Activated naive CD8-positive, alpha-beta T cell treated with anti-CD3 and anti-CD28 coated beads, Interleukin-2, amount 50 U/mL, for 24 hours (primary cell): ENCODE data around the gene CAPZA3.
"Not testable (repeated sequence)": the region's sequence is repeated elsewhere in the genome, so short reads cannot be mapped to it uniquely, and the experiment has no call there.

ENCODE experiments used
- ATAC-seq: fragments of 150-1000 bp; cut with Tn5 transposase; one replicate; pipeline ENCODE4 v1.10.0; 2021
- DNase-seq: peaks from one replicate; pipeline ENCODE4 v3.0.0; 2021
- H3K27ac Mint-ChIP-seq: one replicate; pipeline ENCODE4 v1.8.0; 2021; ENCODE audit warnings: mild to moderate bottlenecking, mixed read lengths
- H3K27me3 Mint-ChIP-seq: one replicate; pipeline ENCODE4 v1.8.0; 2021; ENCODE audit warnings: mixed read lengths
- H3K36me3 Mint-ChIP-seq: one replicate; pipeline ENCODE4 v1.8.0; 2021; ENCODE audit warnings: low read depth, mixed read lengths
- H3K4me1 Mint-ChIP-seq: one replicate; pipeline ENCODE4 v1.8.0; 2021; ENCODE audit warnings: mixed read lengths
- H3K4me3 Mint-ChIP-seq: one replicate; pipeline ENCODE4 v1.8.0; 2021; ENCODE audit warnings: mild to moderate bottlenecking, moderate library complexity, mixed read lengths
- H3K9me3 Mint-ChIP-seq: one replicate; pipeline ENCODE4 v1.8.0; 2021; ENCODE audit warnings: mixed read lengths

The CAPZA3 gene

DNA sequence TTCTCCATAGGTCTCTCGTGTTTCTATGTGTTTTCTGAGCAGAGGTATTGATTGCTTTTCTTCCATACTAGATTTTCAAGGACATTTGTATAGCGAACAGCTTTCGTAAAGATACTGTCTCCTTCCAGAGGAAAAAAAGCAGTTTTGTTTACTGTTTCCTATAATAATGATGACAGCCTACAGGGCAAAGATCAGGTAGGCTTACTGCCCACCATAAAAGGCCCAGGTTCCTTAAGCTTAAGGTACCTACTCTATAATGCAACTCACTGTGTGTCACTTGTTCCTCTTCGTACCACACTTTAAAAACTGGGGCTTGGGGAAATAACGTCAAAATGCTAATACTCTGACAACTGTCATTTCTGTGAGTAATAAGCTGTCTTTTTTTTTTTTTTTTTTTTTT lies 6.8 kb upstream of the CAPZA3 start:
- ATAC-seq (no peak), DNase-seq (no peak)
- H3K4me1 Mint-ChIP-seq: no peaks in the 10 kb centered on the region
- no peak overlapping the region for H3K27ac Mint-ChIP-seq
- H3K27me3 Mint-ChIP-seq: no peaks in the 10 kb centered on the region
- H3K4me3 Mint-ChIP-seq: no peak overlapping the region
- H3K36me3 Mint-ChIP-seq: no peaks in the 10 kb centered on the region
- H3K9me3 Mint-ChIP-seq: peaks cover 27% of the 10 kb centered on the region

DNA sequence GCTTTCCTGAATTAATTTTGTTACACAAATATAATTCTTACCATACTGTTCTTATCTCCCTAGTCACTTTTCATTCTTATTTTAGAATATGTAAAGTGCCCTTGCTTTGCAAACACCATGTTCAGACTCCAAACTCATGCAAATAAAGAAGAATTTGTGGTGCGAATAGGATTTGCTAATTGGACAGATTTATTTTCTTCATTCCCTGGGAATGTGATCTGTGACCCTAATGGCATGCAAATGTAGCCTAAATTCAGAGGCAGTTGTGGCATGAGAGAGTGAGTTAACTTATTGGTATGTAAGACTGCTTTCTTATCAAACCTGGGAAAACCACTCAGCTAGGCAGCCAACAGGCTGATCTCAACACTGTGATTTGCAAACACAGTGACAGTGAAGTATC lies 10.0 kb downstream of the CAPZA3 start:
- DNase-seq: no peak
- H3K4me1 Mint-ChIP-seq: no peaks in the 10 kb centered on the region

DNA sequence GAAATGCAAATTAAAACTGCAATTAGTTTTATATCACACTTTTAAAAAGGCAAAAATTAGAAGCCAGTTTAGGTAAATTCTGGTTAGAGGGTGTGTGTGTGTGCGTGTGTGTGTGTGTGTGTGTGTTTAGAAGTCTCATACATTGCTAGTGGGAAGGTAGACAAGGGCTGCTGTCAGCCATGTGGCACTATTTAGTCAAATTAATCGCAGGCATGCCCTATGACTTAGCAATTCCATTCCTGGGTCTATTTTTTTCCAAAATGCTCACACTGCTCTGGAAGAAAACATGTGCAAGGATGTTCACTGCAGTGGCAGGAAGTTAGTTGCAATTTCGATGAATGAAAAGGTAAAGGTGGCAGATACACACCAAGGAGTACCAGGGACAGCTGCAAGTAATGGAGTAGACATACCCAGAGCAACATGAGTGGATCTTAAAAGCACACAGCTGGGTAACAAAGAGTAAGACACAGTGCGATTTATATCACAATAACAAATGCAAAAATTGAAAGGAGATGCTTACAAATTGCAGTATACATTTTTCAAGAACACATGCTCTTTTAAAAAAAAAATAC lies 11.6 kb downstream of the CAPZA3 start:
- Mint-ChIP-seq H3K9me3 (no peaks in the 10 kb centered on the region), H3K36me3 (no peaks in the 10 kb centered on the region), H3K27ac (no peak overlapping the region), H3K27me3 (peaks cover 2% of the 10 kb centered on the region), H3K4me3 (no peak overlapping the region), H3K4me1 (no peaks in the 10 kb centered on the region)
- ATAC-seq: no peak
- DNase-seq: no peak

More for the DNA sequence above, 10.0 kb downstream of the CAPZA3 start:
- ATAC-seq: no peak
- Mint-ChIP-seq H3K27ac (no peak overlapping the region), H3K4me3 (no peak overlapping the region), H3K36me3 (no peaks in the 10 kb centered on the region), H3K27me3 (no peaks in the 10 kb centered on the region), H3K9me3 (no peaks in the 10 kb centered on the region)

DNA sequence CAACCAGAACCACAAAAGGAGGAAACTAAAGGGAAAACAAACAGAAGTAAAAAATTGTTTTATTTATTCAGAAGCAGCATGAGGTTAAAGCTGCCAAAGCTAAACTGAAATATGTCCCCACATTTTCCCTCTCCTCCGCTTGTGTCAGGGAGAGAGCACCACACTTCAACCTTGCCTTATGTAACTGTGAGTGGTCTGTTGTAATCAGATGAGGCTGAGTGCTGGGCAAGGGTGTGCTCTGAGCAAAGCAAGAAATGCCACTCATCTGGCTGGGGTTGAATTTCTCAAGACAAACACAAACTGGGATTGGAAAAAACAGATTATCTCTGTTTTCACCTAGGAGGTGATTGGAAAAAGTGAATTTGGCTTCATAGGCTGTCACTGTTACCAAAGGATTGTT lies 12.2 kb downstream of the CAPZA3 start:
- H3K27ac Mint-ChIP-seq: no peak overlapping the region
- no peak overlapping the region for H3K4me3 Mint-ChIP-seq
- H3K9me3 Mint-ChIP-seq: no peaks in the 10 kb centered on the region
- peaks cover 2% of the 10 kb centered on the region for H3K27me3 Mint-ChIP-seq
- no peaks in the 10 kb centered on the region for H3K36me3 Mint-ChIP-seq
- ATAC-seq: no peak
- no peak for DNase-seq
- no peaks in the 10 kb centered on the region for H3K4me1 Mint-ChIP-seq

DNA sequence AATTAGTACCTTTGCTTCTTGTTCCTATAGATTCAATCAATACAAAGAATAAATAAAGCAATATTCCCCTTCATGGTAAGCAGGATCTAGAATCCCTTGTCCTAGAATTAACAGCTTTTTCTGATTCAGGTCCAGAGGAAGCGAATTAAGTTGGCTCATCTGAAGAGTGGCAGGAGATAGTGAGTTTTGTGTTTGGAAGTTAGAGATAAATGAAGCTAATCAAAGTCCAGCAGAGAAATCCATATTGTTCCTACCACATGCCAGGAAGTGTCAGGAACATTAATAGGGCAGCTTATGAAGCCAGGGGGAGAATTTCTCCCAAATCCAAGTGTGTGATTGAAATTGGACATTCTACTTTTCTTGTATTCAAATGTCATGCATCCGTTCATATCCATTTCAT lies 13.9 kb downstream of the CAPZA3 start:
- ATAC-seq: no peak

DNA sequence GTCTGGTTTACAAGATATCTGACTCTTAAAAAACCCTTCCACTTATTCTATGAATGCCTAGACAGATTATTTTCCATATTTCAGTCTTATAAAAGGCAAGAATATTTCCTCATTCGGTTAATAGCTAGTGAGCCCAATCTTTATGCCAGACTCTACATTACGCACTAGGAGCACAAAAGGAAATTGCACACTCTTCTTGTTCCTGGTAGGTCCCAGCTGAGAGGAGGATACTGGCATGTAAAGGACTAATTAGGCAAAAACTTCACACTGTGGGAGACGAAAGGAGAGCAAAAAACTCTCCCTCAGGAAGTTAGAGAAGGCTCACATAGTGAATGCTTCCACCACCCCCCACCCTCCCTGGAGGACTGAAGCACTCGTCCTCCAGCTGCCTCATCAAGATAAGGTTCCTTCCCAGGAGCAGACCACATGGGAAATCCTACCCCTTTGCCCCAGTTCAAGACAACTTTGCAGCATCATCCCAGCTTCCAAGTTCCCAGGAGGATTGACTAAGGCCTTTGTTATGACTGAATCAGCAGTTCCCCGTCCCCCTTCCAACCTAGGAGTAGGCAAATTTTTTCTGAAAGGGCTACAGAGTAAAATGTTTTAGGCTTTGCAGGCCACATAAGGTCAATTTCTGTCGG lies 14.5 kb downstream of the CAPZA3 start:
- no peak overlapping the region for H3K4me3 Mint-ChIP-seq
- no peak overlapping the region for H3K27ac Mint-ChIP-seq
- no peak for ATAC-seq
- H3K9me3 Mint-ChIP-seq: no peaks in the 10 kb centered on the region
- no peaks in the 10 kb centered on the region for H3K36me3 Mint-ChIP-seq
- H3K27me3 Mint-ChIP-seq: peaks cover 2% of the 10 kb centered on the region
- DNase-seq: no peak
- no peaks in the 10 kb centered on the region for H3K4me1 Mint-ChIP-seq

More for the DNA sequence above, 13.9 kb downstream of the CAPZA3 start:
- H3K27ac Mint-ChIP-seq: no peak overlapping the region
- H3K4me3 Mint-ChIP-seq: no peak overlapping the region
- no peaks in the 10 kb centered on the region for H3K4me1 Mint-ChIP-seq
- H3K27me3 Mint-ChIP-seq: peaks cover 2% of the 10 kb centered on the region
- no peaks in the 10 kb centered on the region for H3K9me3 Mint-ChIP-seq
- no peak for DNase-seq
- H3K36me3 Mint-ChIP-seq: no peaks in the 10 kb centered on the region

DNA sequence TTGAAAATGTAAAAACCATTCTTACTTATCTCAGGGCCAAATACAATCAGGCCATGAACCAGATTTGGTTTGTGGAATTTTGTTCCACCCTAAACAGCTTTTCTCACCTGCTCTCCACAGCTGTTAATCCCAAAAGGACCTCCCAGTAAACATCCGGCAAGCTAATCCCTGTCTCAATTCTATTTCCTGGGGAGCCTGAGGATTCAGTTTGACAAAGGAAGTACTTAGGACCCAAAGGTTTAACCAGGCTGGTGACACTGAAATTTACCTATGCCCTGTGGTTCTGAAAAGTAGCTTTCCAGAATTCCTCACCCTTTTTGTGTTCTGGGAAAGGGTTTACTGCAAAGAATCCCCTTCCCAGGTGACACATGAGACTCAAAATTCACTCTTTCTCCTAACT lies 15.0 kb downstream of the CAPZA3 start:
- DNase-seq (no peak), ATAC-seq (no peak)
- peaks cover 2% of the 10 kb centered on the region for H3K27me3 Mint-ChIP-seq
- no peak overlapping the region for H3K27ac Mint-ChIP-seq
- H3K4me1 Mint-ChIP-seq: no peaks in the 10 kb centered on the region
- H3K36me3 Mint-ChIP-seq: no peaks in the 10 kb centered on the region
- H3K4me3 Mint-ChIP-seq: no peak overlapping the region
- no peaks in the 10 kb centered on the region for H3K9me3 Mint-ChIP-seq

DNA sequence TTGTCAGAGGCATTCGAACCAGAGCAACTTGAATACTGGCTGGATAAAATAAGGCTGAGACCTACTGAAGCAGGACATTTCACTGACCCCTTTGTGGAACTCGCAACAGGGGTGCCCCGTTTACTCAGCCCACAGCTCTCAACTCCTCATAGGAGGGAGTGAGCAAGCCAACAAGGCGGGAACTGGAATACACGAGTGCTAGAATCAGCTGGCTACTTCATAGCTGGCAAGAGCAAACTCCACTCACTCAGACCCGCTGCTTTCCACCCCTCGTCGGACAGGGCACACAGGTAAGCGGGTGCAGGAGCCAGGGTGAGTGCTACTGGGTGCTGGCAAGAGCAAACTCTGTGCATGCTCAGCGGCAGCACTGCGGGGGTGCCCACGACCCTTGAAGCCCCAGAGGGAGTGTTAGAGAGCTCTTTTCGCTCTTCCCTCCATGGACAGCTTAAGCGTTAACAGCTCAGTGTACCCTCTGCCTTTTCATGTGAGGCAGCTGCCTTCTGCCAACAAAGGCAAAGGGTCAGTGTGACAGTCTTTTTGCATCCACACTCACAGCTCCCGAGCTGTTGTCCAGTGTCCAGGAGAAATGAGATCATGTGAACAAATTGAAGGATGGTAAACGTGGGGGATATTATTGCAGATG lies 15.7 kb downstream of the CAPZA3 start:
- no peaks in the 10 kb centered on the region for H3K4me1 Mint-ChIP-seq
- no peak overlapping the region for H3K4me3 Mint-ChIP-seq
- peaks cover 2% of the 10 kb centered on the region for H3K27me3 Mint-ChIP-seq
- H3K9me3 Mint-ChIP-seq: no peaks in the 10 kb centered on the region
- DNase-seq (no peak), ATAC-seq (no peak)
- H3K27ac Mint-ChIP-seq: no peak overlapping the region
- no peaks in the 10 kb centered on the region for H3K36me3 Mint-ChIP-seq

DNA sequence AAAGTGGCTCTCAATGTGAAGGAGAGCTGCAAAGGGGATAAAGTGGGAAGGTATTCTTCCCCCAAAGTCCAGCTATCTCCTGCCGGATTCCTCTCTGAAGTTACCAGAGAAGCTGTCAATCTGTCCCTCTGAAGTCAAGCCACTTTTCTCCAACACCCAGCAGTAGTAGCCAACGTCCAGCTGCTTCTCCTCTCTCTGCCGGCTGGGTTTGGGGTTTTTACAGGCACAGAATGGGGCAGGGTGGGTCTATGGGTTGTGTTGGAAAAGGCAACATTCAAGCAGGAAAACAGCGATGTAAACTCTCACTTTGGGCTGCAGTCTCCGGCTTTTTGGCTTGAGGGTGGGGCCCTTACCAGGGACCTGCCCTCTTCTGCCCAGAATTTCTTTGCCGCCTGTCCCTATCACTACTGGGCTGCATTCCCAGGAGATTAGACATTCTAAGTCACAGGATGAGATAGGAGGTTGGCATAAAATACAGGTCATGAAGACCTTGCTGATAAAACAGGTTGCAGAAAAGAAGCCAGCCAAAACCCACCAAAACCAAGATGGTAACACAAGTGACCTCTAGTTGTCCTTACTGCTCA lies 16.3 kb downstream of the CAPZA3 start:
- H3K36me3 Mint-ChIP-seq: no peaks in the 10 kb centered on the region
- no peaks in the 10 kb centered on the region for H3K4me1 Mint-ChIP-seq
- no peak for ATAC-seq
- DNase-seq: no peak
- peaks cover 2% of the 10 kb centered on the region for H3K27me3 Mint-ChIP-seq
- H3K9me3 Mint-ChIP-seq: no peaks in the 10 kb centered on the region
- H3K27ac Mint-ChIP-seq: no peak overlapping the region
- H3K4me3 Mint-ChIP-seq: no peak overlapping the region

DNA sequence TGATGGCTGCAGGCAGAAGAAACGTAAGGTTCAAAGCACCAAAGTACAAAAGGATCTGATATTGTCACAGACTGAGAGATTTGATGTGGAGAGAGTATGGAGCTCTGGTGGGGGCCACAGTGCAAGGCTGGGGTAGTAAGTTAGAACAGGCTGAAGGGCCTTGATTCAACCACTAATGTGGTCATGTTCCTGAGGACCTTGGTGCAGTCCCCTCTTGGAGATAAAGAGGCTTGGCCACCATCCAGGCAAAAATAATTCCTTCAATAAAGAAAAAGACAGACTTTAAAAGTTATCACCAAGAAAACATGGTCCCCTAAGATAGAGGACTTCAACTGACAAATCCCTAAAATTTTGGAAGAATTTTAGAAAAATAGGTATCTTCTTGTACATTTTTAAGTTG lies 17.4 kb downstream of the CAPZA3 start:
- no peaks in the 10 kb centered on the region for H3K4me1 Mint-ChIP-seq
- no peak for DNase-seq
- H3K27ac Mint-ChIP-seq: no peak overlapping the region
- H3K4me3 Mint-ChIP-seq: no peak overlapping the region
- no peaks in the 10 kb centered on the region for H3K9me3 Mint-ChIP-seq
- peaks cover 2% of the 10 kb centered on the region for H3K27me3 Mint-ChIP-seq
- no peak for ATAC-seq
- no peaks in the 10 kb centered on the region for H3K36me3 Mint-ChIP-seq

DNA sequence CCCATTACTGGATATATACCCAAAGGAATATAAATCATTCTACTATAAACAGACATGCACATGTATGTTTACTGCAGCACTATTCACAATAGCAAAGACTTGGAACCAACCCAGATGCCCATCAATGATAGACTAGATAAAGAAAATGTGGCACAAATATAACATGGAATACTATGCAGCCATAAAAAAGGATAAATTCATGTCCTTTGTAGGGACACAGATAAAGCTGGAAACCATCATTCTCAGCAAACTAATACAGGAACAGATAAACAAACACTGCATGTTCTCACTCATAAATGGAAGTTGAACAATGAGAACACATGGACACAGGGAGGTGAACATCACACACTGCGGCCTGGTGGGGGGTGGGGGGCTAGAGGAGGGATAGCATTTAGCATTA lies 28.6 kb downstream of the CAPZA3 start:
- H3K36me3 Mint-ChIP-seq, H3K4me3 Mint-ChIP-seq, H3K27me3 Mint-ChIP-seq, H3K27ac Mint-ChIP-seq, H3K4me1 Mint-ChIP-seq, DNase-seq, ATAC-seq: not testable (repeated sequence)
- H3K9me3 Mint-ChIP-seq: peaks cover 29% of the 10 kb centered on the region

DNA sequence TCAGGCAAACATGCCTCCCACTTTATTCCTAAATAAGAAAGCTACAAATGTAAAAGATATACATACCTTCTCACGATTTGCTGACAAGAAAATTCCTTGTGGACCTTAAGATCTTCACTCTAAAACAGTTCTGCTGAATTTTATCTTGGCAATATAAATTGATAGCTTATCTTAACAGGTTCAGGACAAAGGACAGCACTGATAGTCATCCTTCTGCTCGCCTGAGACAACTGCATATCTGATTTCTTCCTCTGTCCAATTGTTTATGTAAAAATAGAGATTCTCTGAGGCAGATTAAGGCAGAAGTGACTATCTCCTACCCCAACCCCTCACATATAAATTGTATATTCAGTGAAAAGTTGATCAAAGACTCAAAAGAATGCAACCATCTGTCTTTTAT lies 44.9 kb downstream of the CAPZA3 start:
- Mint-ChIP-seq H3K9me3 (peaks cover 12% of the 10 kb centered on the region), H3K4me1 (no peaks in the 10 kb centered on the region), H3K27me3 (no peaks in the 10 kb centered on the region), H3K4me3 (no peak overlapping the region), H3K27ac (no peak overlapping the region), H3K36me3 (no peaks in the 10 kb centered on the region)
- ATAC-seq (no peak), DNase-seq (no peak)

DNA sequence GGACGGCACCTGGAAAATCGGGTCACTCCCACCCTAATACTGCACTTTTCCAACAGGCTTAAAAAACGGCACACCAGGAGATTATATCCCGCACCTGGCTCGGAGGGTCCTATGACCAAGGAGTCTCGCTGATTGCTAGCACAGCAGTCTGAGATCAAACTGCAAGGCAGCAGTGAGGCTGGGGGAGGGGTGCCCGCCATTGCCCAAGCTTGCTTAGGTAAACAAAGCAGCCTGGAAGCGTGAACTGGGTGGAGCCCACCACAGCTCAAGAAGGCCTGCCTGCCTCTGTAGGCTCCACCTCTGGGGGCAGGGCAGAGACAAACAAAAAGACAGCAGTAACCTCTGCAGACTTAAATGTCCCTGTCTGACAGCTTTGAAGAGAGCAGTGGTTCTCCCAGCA lies 47.5 kb downstream of the CAPZA3 start:
- not testable (repeated sequence) for H3K4me1 Mint-ChIP-seq, H3K4me3 Mint-ChIP-seq, H3K36me3 Mint-ChIP-seq, H3K27me3 Mint-ChIP-seq, DNase-seq, ATAC-seq, H3K27ac Mint-ChIP-seq
- H3K9me3 Mint-ChIP-seq: peaks cover 12% of the 10 kb centered on the region
